ENCODE measurements around the gene TGM1.

Gene TGM1

GRCh38 chr14:24280797-24281460 lies 18.0 kb upstream of the TGM1 start:
- Histone ChIP-seq H2AK5ac (ENCODE audit: low read length) (no peak overlapping the region), H3K4me2 (ENCODE audit: low read length) (no peak overlapping the region), H3K36me3 (ENCODE audit: control insufficient read depth, insufficient read depth, low read length) (no peaks in the 10 kb centered on the region), H3K18ac (ENCODE audit: low read length) (no peak overlapping the region), H3K79me2 (ENCODE audit: control insufficient read depth, insufficient read depth, low read length) (no peaks in the 10 kb centered on the region), H3K27me3 (ENCODE audit: insufficient read depth, low read length, poor library complexity) (no peaks in the 10 kb centered on the region), H3K27ac (ENCODE audit: low read depth, low read length) (no peak overlapping the region), H3K9ac (ENCODE audit: low read length) (no peak overlapping the region), H4K5ac (ENCODE audit: low read length) (no peak overlapping the region), H3K4ac (ENCODE audit: low read depth, low read length) (no peak overlapping the region), H4K8ac (ENCODE audit: low read depth, low read length) (no peak overlapping the region), H2BK15ac (replicated peaks; ENCODE audit: low read depth) (no peak overlapping the region), H2BK120ac (ENCODE audit: low read depth, low read length) (no peak overlapping the region), H3K79me1 (ENCODE audit: low read length) (no peaks in the 10 kb centered on the region), H2BK5ac (ENCODE audit: low read length) (no peak overlapping the region), H3K23ac (ENCODE audit: low read length) (no peak overlapping the region), H3K4me3 (ENCODE audit: low read length) (no peak overlapping the region), H3K56ac (ENCODE audit: low read length) (no peak overlapping the region), H3K4me1 (ENCODE audit: control insufficient read depth, low read depth, low read length) (no peaks in the 10 kb centered on the region)
- WGBS (ENCODE audit: extremely low coverage, insufficient coverage, low lambda C conversion rate), result no CpG with 5 or more reads among the region's 6 CpGs
- DNase-seq, result no peak

DNA sequence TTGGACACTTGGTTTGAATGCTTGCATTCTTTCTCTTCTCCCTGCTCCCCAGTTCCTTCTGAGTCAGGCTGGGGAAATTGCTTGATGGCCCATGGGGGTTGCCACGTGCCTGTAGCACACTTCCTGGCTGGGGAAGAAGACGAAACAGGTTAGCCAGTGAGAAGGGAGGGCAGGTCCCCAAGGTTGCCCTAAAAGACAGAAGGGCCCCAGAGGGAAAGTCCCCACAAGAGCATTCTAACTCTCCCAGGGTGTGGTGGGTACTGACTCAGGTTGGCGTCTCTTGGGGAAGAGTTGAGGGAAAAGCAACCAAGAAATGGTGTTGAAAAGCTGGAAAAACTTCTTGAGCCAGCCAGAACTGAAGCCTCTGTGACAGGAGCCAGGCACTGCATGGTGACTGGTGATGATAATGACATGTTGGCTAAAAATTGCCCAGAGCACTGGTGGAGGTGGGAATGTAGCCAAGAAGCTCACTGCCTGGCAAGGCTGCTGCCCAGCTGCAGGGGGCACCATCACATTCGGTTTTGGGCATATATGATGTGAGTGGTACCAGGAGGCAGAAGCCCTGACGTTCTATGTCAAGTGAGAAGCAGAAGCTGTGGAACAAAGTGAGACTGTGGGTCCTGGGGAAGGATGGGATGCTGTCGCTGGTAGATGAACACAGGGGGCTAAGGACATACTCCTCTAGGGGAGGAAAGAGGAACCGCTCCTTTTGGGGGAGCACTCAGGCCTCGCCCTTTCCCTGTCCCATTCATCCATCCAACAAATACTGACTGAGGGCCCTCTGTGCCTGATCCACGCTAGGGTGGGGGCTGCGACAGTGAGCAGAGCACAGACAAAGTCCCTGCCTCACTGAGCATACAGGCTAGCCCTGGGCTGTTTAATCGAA lies 16.6 kb upstream of the TGM1 start:
- Histone ChIP-seq H3K27ac (ENCODE audit: low read depth, low read length) (no peak overlapping the region), H3K4me3 (ENCODE audit: low read length) (no peak overlapping the region), H2BK15ac (replicated peaks; ENCODE audit: low read depth) (no peak overlapping the region), H3K27me3 (ENCODE audit: insufficient read depth, low read length, poor library complexity) (no peaks in the 10 kb centered on the region), H3K79me1 (ENCODE audit: low read length) (no peaks in the 10 kb centered on the region), H2AK5ac (ENCODE audit: low read length) (no peak overlapping the region), H3K79me2 (ENCODE audit: control insufficient read depth, insufficient read depth, low read length) (no peaks in the 10 kb centered on the region), H3K4me1 (ENCODE audit: control insufficient read depth, low read depth, low read length) (no peaks in the 10 kb centered on the region), H3K4me2 (ENCODE audit: low read length) (no peak overlapping the region), H3K18ac (ENCODE audit: low read length) (no peak overlapping the region), H2BK120ac (ENCODE audit: low read depth, low read length) (no peak overlapping the region), H3K36me3 (ENCODE audit: control insufficient read depth, insufficient read depth, low read length) (no peaks in the 10 kb centered on the region), H3K56ac (ENCODE audit: low read length) (no peak overlapping the region), H3K4ac (ENCODE audit: low read depth, low read length) (no peak overlapping the region), H3K9ac (ENCODE audit: low read length) (no peak overlapping the region), H3K23ac (ENCODE audit: low read length) (no peak overlapping the region), H2BK5ac (ENCODE audit: low read length) (no peak overlapping the region), H4K8ac (ENCODE audit: low read depth, low read length) (no peak overlapping the region), H4K5ac (ENCODE audit: low read length) (no peak overlapping the region)
- no peak for DNase-seq
- no CpG with 5 or more reads among the region's 11 CpGs for WGBS (ENCODE audit: extremely low coverage, insufficient coverage, low lambda C conversion rate)

GRCh38 chr14:24278424-24278823 lies 15.4 kb upstream of the TGM1 start:
- no CpG with 5 or more reads among the region's 5 CpGs for WGBS (ENCODE audit: extremely low coverage, insufficient coverage, low lambda C conversion rate)
- DNase-seq, result no peak
- no peak overlapping the region for H3K4me2 ChIP-seq (ENCODE audit: low read length)

DNA sequence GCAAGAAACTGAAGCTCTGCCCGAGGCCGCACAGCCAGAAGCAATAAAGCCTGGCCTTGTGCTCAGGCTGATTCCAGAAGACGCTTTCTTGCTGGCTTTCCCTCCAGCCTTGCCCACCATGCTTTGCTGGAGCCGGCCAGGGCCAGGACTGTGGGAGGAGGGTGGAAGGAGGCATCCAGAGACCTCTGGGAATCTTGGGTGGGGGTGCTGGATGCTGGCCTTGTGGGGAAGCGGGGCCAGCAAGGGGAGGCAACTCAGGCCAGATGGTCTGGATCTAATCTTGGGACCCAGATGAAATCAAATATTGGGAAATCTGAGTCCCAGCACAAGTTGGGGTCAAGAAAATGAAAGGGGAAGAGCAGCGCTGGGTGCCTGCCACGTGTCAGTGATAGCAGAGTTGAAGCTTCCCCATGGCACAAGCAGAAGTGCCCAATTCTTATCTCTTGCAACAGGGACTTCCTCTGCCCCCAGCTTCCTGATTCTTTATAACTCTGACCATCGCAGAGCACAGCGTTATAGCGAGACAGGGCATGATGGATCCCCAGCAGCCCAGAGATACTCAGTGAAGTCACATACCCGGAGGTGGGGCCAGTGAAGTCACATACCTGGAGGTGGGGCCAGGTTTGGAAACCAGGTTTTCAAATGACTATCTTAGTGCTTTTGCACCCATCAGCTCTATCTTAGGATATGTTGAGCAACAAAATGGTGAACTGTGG lies 14.8 kb upstream of the TGM1 start:
- H3K4me1 ChIP-seq (ENCODE audit: control insufficient read depth, low read depth, low read length), result no peaks in the 10 kb centered on the region
- no peak overlapping the region for H3K27ac ChIP-seq (ENCODE audit: low read depth, low read length)
- H3K4ac ChIP-seq (ENCODE audit: low read depth, low read length), result no peak overlapping the region
- no CpG with 5 or more reads among the region's 11 CpGs for WGBS (ENCODE audit: extremely low coverage, insufficient coverage, low lambda C conversion rate)
- H3K4me2 ChIP-seq (ENCODE audit: low read length), result no peak overlapping the region
- no peak overlapping the region for H4K8ac ChIP-seq (ENCODE audit: low read depth, low read length)
- no peaks in the 10 kb centered on the region for H3K36me3 ChIP-seq (ENCODE audit: control insufficient read depth, insufficient read depth, low read length)
- H3K27me3 ChIP-seq (ENCODE audit: insufficient read depth, low read length, poor library complexity), result no peaks in the 10 kb centered on the region
- no peak overlapping the region for H2BK120ac ChIP-seq (ENCODE audit: low read depth, low read length)
- H2AK5ac ChIP-seq (ENCODE audit: low read length), result no peak overlapping the region
- no peak overlapping the region for H4K5ac ChIP-seq (ENCODE audit: low read length)
- H3K23ac ChIP-seq (ENCODE audit: low read length), result no peak overlapping the region
- no peak overlapping the region for H2BK5ac ChIP-seq (ENCODE audit: low read length)
- no peak for DNase-seq
- H3K79me1 ChIP-seq (ENCODE audit: low read length), result no peaks in the 10 kb centered on the region
- H3K9ac ChIP-seq (ENCODE audit: low read length), result no peak overlapping the region
- H3K56ac ChIP-seq (ENCODE audit: low read length), result no peak overlapping the region
- H3K79me2 ChIP-seq (ENCODE audit: control insufficient read depth, insufficient read depth, low read length), result no peaks in the 10 kb centered on the region
- H2BK15ac ChIP-seq (replicated peaks; ENCODE audit: low read depth), result no peak overlapping the region
- H3K4me3 ChIP-seq (ENCODE audit: low read length), result no peak overlapping the region
- H3K18ac ChIP-seq (ENCODE audit: low read length), result no peak overlapping the region

More at GRCh38 chr14:24278424-24278823, 15.4 kb upstream of the TGM1 start:
- H3K56ac ChIP-seq (ENCODE audit: low read length), result no peak overlapping the region
- H2BK5ac ChIP-seq (ENCODE audit: low read length), result no peak overlapping the region
- no peaks in the 10 kb centered on the region for H3K27me3 ChIP-seq (ENCODE audit: insufficient read depth, low read length, poor library complexity)
- no peak overlapping the region for H3K23ac ChIP-seq (ENCODE audit: low read length)
- H2BK15ac ChIP-seq (replicated peaks; ENCODE audit: low read depth), result no peak overlapping the region
- H4K8ac ChIP-seq (ENCODE audit: low read depth, low read length), result no peak overlapping the region
- no peaks in the 10 kb centered on the region for H3K4me1 ChIP-seq (ENCODE audit: control insufficient read depth, low read depth, low read length)
- H3K18ac ChIP-seq (ENCODE audit: low read length), result no peak overlapping the region
- H3K79me2 ChIP-seq (ENCODE audit: control insufficient read depth, insufficient read depth, low read length), result no peaks in the 10 kb centered on the region
- H3K79me1 ChIP-seq (ENCODE audit: low read length), result no peaks in the 10 kb centered on the region
- H2AK5ac ChIP-seq (ENCODE audit: low read length), result no peak overlapping the region
- H3K4ac ChIP-seq (ENCODE audit: low read depth, low read length), result no peak overlapping the region
- H2BK120ac ChIP-seq (ENCODE audit: low read depth, low read length), result no peak overlapping the region
- no peak overlapping the region for H3K27ac ChIP-seq (ENCODE audit: low read depth, low read length)
- no peak overlapping the region for H3K4me3 ChIP-seq (ENCODE audit: low read length)
- H4K5ac ChIP-seq (ENCODE audit: low read length), result no peak overlapping the region
- no peaks in the 10 kb centered on the region for H3K36me3 ChIP-seq (ENCODE audit: control insufficient read depth, insufficient read depth, low read length)
- no peak overlapping the region for H3K9ac ChIP-seq (ENCODE audit: low read length)

DNA sequence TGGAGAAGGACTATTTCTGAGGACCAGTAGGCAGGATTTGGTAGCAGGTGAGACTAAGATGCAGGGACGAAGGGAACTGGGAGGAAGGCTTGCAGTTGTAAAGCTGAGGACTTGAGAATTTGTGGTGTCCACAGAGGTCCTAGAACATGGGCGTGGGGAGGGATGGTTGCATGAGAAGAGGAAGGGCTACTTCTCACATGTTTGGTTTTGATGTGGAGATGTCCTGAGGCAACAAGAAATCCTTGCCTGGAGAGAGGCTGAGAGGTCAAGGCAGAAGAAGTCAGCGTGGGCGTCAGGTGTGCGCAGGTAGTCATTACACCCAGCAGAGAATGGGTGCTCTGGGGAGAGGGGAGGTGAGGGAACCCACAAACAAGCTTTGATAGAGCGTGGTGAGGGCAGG lies 14.1 kb upstream of the TGM1 start:
- no peak overlapping the region for H3K9ac ChIP-seq (ENCODE audit: low read length)
- H2BK120ac ChIP-seq (ENCODE audit: low read depth, low read length), result no peak overlapping the region
- no peak overlapping the region for H3K56ac ChIP-seq (ENCODE audit: low read length)
- no peaks in the 10 kb centered on the region for H3K79me1 ChIP-seq (ENCODE audit: low read length)
- WGBS (ENCODE audit: extremely low coverage, insufficient coverage, low lambda C conversion rate), result no CpG with 5 or more reads among the region's 6 CpGs
- no peaks in the 10 kb centered on the region for H3K4me1 ChIP-seq (ENCODE audit: control insufficient read depth, low read depth, low read length)
- no peak overlapping the region for H3K18ac ChIP-seq (ENCODE audit: low read length)
- no peak overlapping the region for H3K4me3 ChIP-seq (ENCODE audit: low read length)
- no peaks in the 10 kb centered on the region for H3K36me3 ChIP-seq (ENCODE audit: control insufficient read depth, insufficient read depth, low read length)
- no peak overlapping the region for H2BK5ac ChIP-seq (ENCODE audit: low read length)
- H4K8ac ChIP-seq (ENCODE audit: low read depth, low read length), result no peak overlapping the region
- no peak overlapping the region for H3K4ac ChIP-seq (ENCODE audit: low read depth, low read length)
- no peak overlapping the region for H2BK15ac ChIP-seq (replicated peaks; ENCODE audit: low read depth)
- DNase-seq, result no peak
- no peak overlapping the region for H3K23ac ChIP-seq (ENCODE audit: low read length)
- H2AK5ac ChIP-seq (ENCODE audit: low read length), result no peak overlapping the region
- H3K27ac ChIP-seq (ENCODE audit: low read depth, low read length), result no peak overlapping the region
- H4K5ac ChIP-seq (ENCODE audit: low read length), result no peak overlapping the region
- H3K27me3 ChIP-seq (ENCODE audit: insufficient read depth, low read length, poor library complexity), result no peaks in the 10 kb centered on the region
- no peaks in the 10 kb centered on the region for H3K79me2 ChIP-seq (ENCODE audit: control insufficient read depth, insufficient read depth, low read length)
- no peak overlapping the region for H3K4me2 ChIP-seq (ENCODE audit: low read length)
